Measurements from ENCODE around the gene EFCC1.

DNA sequence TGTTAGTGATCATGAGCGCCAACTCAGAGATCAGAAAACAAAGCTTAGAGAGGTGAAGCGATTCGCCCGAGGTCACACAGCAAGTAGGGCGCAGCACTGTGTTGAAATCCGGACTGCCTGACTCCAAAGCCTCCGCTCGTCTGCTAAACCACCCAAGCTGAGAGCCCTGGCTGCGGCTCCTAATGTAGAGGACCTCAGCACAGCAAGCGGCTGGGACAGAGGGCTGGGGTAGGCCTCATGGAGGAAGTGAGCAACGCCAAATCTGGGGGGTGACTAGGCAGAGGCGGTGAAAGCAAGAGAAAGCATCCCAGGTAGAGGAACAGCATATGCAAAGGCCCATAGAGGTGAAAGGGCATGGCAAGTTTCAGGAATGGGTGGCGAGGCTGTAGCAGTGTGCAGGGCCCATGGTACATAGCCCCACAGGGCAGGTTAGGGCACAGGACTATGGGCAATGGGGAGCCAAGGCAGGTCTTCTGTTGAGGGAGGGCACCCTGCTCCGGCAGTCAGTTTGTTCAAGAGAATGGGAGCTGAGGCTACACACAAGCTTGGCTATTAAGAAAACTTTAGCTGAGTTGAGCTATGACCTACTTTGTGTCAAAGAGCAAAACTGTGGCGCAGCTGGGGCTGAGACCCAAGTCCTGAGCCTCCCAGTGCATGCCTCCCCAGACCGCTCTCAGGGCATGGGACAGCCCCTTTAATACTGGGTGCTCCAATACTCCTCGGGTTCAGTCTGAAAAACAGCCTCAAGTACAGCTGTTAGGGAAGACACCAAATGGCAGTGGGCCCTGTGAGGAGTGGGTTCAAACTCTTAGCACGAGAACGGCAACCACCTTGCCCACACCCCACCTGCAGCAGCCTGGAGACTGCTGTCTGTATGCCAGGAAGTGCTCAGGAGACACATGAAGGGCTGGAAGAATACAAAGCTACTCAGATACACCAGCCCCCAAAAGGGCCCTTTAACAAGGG lies 6.2 kb upstream of the EFCC1 start:
- TF ChIP-seq GATA3 (IDR thresholded peaks at IDR 0.05; ENCODE audit: low read depth, low read length) = no peak
- no peak for TF ChIP-seq GATA2 (IDR thresholded peaks at IDR 0.05; ENCODE audit: low read depth, low read length)

Data from SH-SY5Y (cell line).